Measurements from ENCODE around the gene SMIM32. TPM values are rescaled to one million over a fixed set of nuclear protein-coding genes. Genes with fewer than 3 reads are reported as not detected.

Gene SMIM32
- total RNA-seq, 1 donor from 2014 or later = not detected

DNA sequence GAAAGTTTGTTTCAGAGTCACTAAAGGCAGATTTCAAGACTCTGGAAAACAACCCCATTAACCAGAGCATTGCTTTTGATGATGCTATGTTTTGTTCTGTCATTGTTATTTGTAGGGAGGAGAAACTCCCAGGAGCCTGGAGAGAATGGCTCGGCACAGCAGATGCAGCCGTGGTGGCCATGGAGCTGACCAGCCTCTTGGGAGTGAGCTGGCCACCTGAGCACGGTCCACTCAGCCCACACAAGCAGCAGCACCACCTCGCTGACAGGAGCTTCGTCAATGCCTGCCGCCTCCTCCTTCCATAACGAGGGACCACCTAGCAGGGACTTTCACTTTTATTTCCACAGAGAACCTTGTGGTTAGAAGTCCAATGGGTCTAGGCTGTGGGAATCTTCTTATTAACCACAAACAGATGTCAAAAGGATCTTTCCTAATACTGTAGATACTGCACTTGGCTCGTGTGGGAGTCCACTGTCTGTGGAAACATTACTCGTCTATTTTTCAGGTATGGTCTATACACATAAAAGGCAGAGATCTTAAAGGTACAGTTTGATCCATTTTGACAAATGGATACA lies 21.0 kb upstream of the SMIM32 start:
- peaks cover 7% of the 10 kb centered on the region for H3K4me1 Mint-ChIP-seq (ENCODE audit: unreplicated experiment)

GRCh38 chr5:136212252-136212721 lies 19.3 kb upstream of the SMIM32 start:
- peaks cover 5% of the 10 kb centered on the region for H3K36me3 Mint-ChIP-seq (ENCODE audit: low read depth, unreplicated experiment)
- DNase-seq (ENCODE audit: low spot score) = peak; percentile 63
- H3K9me3 Mint-ChIP-seq (ENCODE audit: unreplicated experiment) = no peaks in the 10 kb centered on the region
- H3K27ac Mint-ChIP-seq (ENCODE audit: unreplicated experiment) = no peak overlapping the region
- no peak overlapping the region for H3K4me3 Mint-ChIP-seq (ENCODE audit: unreplicated experiment)
- TF ChIP-seq, protein P1, sequence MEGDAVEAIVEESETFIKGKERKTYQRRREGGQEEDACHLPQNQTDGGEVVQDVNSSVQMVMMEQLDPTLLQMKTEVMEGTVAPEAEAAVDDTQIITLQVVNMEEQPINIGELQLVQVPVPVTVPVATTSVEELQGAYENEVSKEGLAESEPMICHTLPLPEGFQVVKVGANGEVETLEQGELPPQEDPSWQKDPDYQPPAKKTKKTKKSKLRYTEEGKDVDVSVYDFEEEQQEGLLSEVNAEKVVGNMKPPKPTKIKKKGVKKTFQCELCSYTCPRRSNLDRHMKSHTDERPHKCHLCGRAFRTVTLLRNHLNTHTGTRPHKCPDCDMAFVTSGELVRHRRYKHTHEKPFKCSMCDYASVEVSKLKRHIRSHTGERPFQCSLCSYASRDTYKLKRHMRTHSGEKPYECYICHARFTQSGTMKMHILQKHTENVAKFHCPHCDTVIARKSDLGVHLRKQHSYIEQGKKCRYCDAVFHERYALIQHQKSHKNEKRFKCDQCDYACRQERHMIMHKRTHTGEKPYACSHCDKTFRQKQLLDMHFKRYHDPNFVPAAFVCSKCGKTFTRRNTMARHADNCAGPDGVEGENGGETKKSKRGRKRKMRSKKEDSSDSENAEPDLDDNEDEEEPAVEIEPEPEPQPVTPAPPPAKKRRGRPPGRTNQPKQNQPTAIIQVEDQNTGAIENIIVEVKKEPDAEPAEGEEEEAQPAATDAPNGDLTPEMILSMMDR (IDR thresholded peaks at IDR 0.05; ENCODE audit: unreplicated experiment) = peak; percentile 82
- peaks cover 2% of the 10 kb centered on the region for H3K27me3 Mint-ChIP-seq (ENCODE audit: unreplicated experiment)
- H3K4me1 Mint-ChIP-seq (ENCODE audit: unreplicated experiment) = peaks cover 11% of the 10 kb centered on the region

More for the DNA sequence above, 21.0 kb upstream of the SMIM32 start:
- peaks cover 2% of the 10 kb centered on the region for H3K27me3 Mint-ChIP-seq (ENCODE audit: unreplicated experiment)
- no peaks in the 10 kb centered on the region for H3K36me3 Mint-ChIP-seq (ENCODE audit: low read depth, unreplicated experiment)
- no peak overlapping the region for H3K4me3 Mint-ChIP-seq (ENCODE audit: unreplicated experiment)
- no peak for DNase-seq (ENCODE audit: low spot score)
- no peak overlapping the region for H3K27ac Mint-ChIP-seq (ENCODE audit: unreplicated experiment)
- H3K9me3 Mint-ChIP-seq (ENCODE audit: unreplicated experiment) = no peaks in the 10 kb centered on the region
- TF ChIP-seq, protein P1 (IDR thresholded peaks at IDR 0.05; ENCODE audit: unreplicated experiment) = no peak

DNA sequence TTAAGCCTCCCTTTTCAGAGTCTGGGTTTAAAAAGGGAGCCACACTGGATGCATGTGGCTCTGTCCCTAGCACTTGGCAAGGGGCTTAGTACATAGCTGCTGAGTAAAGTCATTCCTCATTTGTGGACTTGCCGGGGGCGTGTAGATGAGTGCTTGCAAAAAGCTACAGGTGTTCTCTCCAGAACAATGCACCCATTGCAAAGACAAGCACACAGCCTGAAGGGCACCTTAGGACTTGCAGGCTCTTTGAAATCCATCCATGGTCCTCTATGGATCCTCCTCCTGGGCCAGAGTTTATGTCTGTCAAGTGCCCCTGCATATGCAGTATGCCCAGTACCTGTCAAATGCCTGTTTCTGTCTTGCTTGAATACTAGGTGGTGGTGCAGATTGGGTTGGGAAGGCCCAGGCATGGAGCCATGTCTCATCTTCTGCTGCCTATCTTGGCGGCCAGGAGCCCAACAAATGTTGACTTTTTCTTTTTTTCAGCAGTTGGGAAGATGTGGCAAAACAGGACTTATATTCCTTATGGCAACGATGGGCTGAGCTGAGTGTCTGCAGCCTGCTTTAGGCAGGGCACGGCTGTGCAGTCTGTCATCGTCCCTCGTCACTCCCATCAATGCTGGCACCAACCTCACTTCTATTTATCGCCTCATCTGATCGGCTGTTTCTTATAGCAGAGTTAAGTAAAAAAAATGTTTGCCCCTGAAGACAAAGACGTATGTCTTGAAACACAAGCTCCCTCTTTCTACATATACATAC lies 18.5 kb upstream of the SMIM32 start:
- TF ChIP-seq, protein P1 (IDR thresholded peaks at IDR 0.05; ENCODE audit: unreplicated experiment) = no peak
- peaks cover 2% of the 10 kb centered on the region for H3K27me3 Mint-ChIP-seq (ENCODE audit: unreplicated experiment)
- H3K27ac Mint-ChIP-seq (ENCODE audit: unreplicated experiment) = no peak overlapping the region
- DNase-seq (ENCODE audit: low spot score) = no peak
- H3K4me1 Mint-ChIP-seq (ENCODE audit: unreplicated experiment) = peaks cover 11% of the 10 kb centered on the region
- no peaks in the 10 kb centered on the region for H3K9me3 Mint-ChIP-seq (ENCODE audit: unreplicated experiment)
- peaks cover 5% of the 10 kb centered on the region for H3K36me3 Mint-ChIP-seq (ENCODE audit: low read depth, unreplicated experiment)
- H3K4me3 Mint-ChIP-seq (ENCODE audit: unreplicated experiment) = no peak overlapping the region

DNA sequence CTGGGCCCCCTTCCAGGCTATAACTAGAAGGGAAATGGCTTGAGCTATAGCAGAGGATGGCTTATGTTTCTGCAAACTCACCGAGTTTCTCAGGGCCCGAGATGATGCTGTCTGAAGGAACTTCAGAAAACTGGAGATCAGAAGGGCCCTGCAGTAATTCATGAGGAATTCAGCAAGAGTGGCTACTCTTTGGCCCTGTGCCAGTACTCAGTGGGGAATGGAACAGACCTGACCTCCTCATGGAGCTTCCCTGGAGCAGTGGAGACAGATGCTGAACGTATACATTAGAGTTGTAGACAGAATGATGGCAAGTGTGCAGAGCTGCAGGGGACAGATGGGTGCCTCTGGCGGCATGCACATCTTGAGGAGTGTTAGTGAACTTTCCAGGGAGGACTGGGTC lies 17.3 kb upstream of the SMIM32 start:
- peaks cover 2% of the 10 kb centered on the region for H3K27me3 Mint-ChIP-seq (ENCODE audit: unreplicated experiment)
- H3K4me3 Mint-ChIP-seq (ENCODE audit: unreplicated experiment) = no peak overlapping the region
- peaks cover 8% of the 10 kb centered on the region for H3K4me1 Mint-ChIP-seq (ENCODE audit: unreplicated experiment)

More for the DNA sequence above, 17.3 kb upstream of the SMIM32 start:
- no peak for DNase-seq (ENCODE audit: low spot score)
- Mint-ChIP-seq H3K36me3 (ENCODE audit: low read depth, unreplicated experiment) (peaks cover 5% of the 10 kb centered on the region), H3K9me3 (ENCODE audit: unreplicated experiment) (no peaks in the 10 kb centered on the region), H3K27ac (ENCODE audit: unreplicated experiment) (no peak overlapping the region)
- TF ChIP-seq, protein P1 (IDR thresholded peaks at IDR 0.05; ENCODE audit: unreplicated experiment) = no peak

All from endothelial cell (in vitro differentiated cells).